GM12878 (cell line): ENCODE results near the gene LRRIQ4. TPM values are rescaled to one million over a fixed set of nuclear protein-coding genes. Genes with fewer than 3 reads are reported as not detected.

Experiments
- BMI1 ChIP-seq: fragments of 450-650 bp; IDR thresholded peaks from 2 replicates; pipeline ENCODE4 v1.6.1; 2016; ENCODE audit warnings: mild to moderate bottlenecking, moderate library complexity, borderline replicate concordance
- CBX5 ChIP-seq: sonication (generic); IDR thresholded peaks from 2 replicates; pipeline ENCODE4 v1.6.1; 2016; ENCODE audit warnings: low read depth, moderate library complexity, mild to moderate bottlenecking, inconsistent platforms
- CEBPB ChIP-seq, 2 experiments: fragments of 150-350 bp in 1 of 2; IDR thresholded peaks; 2 replicates each; pipeline ENCODE4 v1.6.1; 2012 to 2014; ENCODE audit warnings: low read depth in 2 of 2, low read length in 2 of 2, borderline replicate concordance in 1 of 2, inconsistent platforms in 1 of 2
- EP300 ChIP-seq, 2 experiments: fragments of 150-350 bp in 1 of 2; IDR thresholded peaks; 2 replicates each; pipeline ENCODE4 v1.6.1; 2011 to 2012; ENCODE audit warnings: low read depth in 2 of 2, low read length in 2 of 2, borderline replicate concordance in 1 of 2, improper control_type of control experiment in 1 of 2, inconsistent platforms in 1 of 2; ENCODE audit not compliant: control insufficient read depth in 1 of 2
- FOS ChIP-seq: IDR thresholded peaks from 3 replicates; pipeline ENCODE4 v1.6.1; 2011; ENCODE audit warnings: borderline replicate concordance; ENCODE audit not compliant: insufficient read length; ENCODE audit errors: extremely low read depth
- FOXM1 ChIP-seq: IDR thresholded peaks from 2 replicates; pipeline ENCODE4 v1.6.1; 2012; ENCODE audit warnings: low read depth, mild to moderate bottlenecking, inconsistent platforms, low read length, moderate library complexity
- HDGF ChIP-seq: fragments of 450-650 bp; IDR thresholded peaks from 2 replicates; pipeline ENCODE4 v1.6.1; 2016; ENCODE audit warnings: antibody characterized with exemption
- MEF2A ChIP-seq: IDR thresholded peaks from 2 replicates; pipeline ENCODE4 v1.6.1; 2011; ENCODE audit warnings: low read depth, mild to moderate bottlenecking, low read length, moderate library complexity; ENCODE audit not compliant: insufficient read depth
- POLR2A ChIP-seq: IDR thresholded peaks from 2 replicates; pipeline ENCODE4 v1.6.1; 2011; ENCODE audit warnings: low read depth, mild to moderate bottlenecking, low read length
- POLR2AphosphoS2 ChIP-seq: IDR thresholded peaks from 2 replicates; pipeline ENCODE4 v1.6.1; 2011; ENCODE audit warnings: low read depth, mild to moderate bottlenecking, low read length, improper control_type of control experiment, moderate library complexity
- RAD21 ChIP-seq: IDR thresholded peaks from 2 replicates; pipeline ENCODE4 v1.6.1; 2011; ENCODE audit warnings: mild to moderate bottlenecking, low read depth, low read length, moderate library complexity; ENCODE audit not compliant: insufficient read depth
- RBBP5 ChIP-seq: fragments of 200-600 bp; sonication (generic); conservative IDR thresholded peaks from 2 replicates; pipeline ENCODE4 v1.6.1; 2016
- RCOR1 ChIP-seq: conservative IDR thresholded peaks from 2 replicates; pipeline ENCODE4 v1.6.1; 2012; ENCODE audit warnings: low read depth, low read length, improper control_type of control experiment
- SIN3A ChIP-seq: IDR thresholded peaks from 2 replicates; pipeline ENCODE4 v1.6.1; 2012; ENCODE audit warnings: low read depth, low read length, improper control_type of control experiment
- SMC3 ChIP-seq: IDR thresholded peaks from 2 replicates; pipeline ENCODE4 v1.6.1; 2011; ENCODE audit warnings: low read length, improper control_type of control experiment, borderline replicate concordance
- TBL1XR1 ChIP-seq: IDR thresholded peaks from 2 replicates; pipeline ENCODE4 v1.6.1; 2012; ENCODE audit warnings: low read depth, low read length, improper control_type of control experiment
- TCF7 ChIP-seq: IDR thresholded peaks from 2 replicates; pipeline ENCODE4 v1.6.1; 2014; ENCODE audit warnings: antibody characterized with exemption, borderline replicate concordance
- WRNIP1 ChIP-seq: IDR thresholded peaks from 2 replicates; pipeline ENCODE4 v1.6.1; 2011; ENCODE audit warnings: low read depth, low read length, improper control_type of control experiment, borderline replicate concordance
- YBX1 ChIP-seq: fragments of 450-650 bp; IDR thresholded peaks from 2 replicates; pipeline ENCODE4 v1.6.1; 2016; ENCODE audit warnings: antibody characterized with exemption
- polyA plus RNA-seq, 11 experiments: library from polyadenylated mRNA; depleted of rRNA in 4 of 11; unstranded in 6 of 11; stranded (reverse) in 5 of 11; fragments of >200 nt; fragmentation: Nextera tagmentation in 4 of 11; fragmentation: Illumina TruSeq in 1 of 11; extraction: Ambion mirVana in 4 of 11; extraction: Trizol in 1 of 11; gene quantifications; 1 replicate in 1 of 11; 2 replicates in 10 of 11; pipeline versions ENCODE4 v1.2.1 to v1.2.3, GENCODE V29; 2011 to 2016; ENCODE audit warnings: inconsistent platforms in 2 of 11, missing spikeins in 2 of 11, low read depth in 1 of 11
- total RNA-seq, 4 experiments: library from RNA; depleted of rRNA in 3 of 4; stranded (reverse); fragments of >200 nt in 3 of 4; fragmentation: Illumina TruSeq in 1 of 4; extraction: Trizol in 1 of 4; gene quantifications; 2 replicates each; pipeline versions ENCODE4 v1.2.1 to v1.2.3, GENCODE V29; 2013 to 2021
- TF ChIP-seq, protein P1 (sequence below): IDR thresholded peaks from 2 replicates; pipeline ENCODE4 v1.6.1; 2011; ENCODE audit warnings: borderline replicate concordance, low read depth, mild to moderate bottlenecking, moderate library complexity, low read length; ENCODE audit not compliant: insufficient read depth, poor library complexity, severe bottlenecking
- TF ChIP-seq, protein P2 (sequence below): fragments of 450-650 bp; conservative IDR thresholded peaks from 2 replicates; pipeline ENCODE4 v1.6.1; 2017; ENCODE audit warnings: mild to moderate bottlenecking, moderate library complexity
- TF ChIP-seq, protein P3 (sequence below): fragments of 150-350 bp; IDR thresholded peaks from 2 replicates; pipeline ENCODE4 v1.6.1; 2014; ENCODE audit warnings: mild to moderate bottlenecking, low read depth, low read length
- TF ChIP-seq, protein P4 (sequence below): IDR thresholded peaks from 2 replicates; pipeline ENCODE4 v1.6.1; 2012; ENCODE audit warnings: low read depth, low read length, improper control_type of control experiment
- TF ChIP-seq, protein P5 (sequence below): IDR thresholded peaks from 2 replicates; pipeline ENCODE4 v1.6.1; 2012; ENCODE audit warnings: low read length, inconsistent platforms

Gene LRRIQ4
- total and polyA plus RNA-seq, 10 of the 15 experiments (the other 5 are each of a cell fraction or from before 2014, with no cell fraction given): 0.06 to 0.21 (median 0.14) TPM; not detected in 3

DNA sequence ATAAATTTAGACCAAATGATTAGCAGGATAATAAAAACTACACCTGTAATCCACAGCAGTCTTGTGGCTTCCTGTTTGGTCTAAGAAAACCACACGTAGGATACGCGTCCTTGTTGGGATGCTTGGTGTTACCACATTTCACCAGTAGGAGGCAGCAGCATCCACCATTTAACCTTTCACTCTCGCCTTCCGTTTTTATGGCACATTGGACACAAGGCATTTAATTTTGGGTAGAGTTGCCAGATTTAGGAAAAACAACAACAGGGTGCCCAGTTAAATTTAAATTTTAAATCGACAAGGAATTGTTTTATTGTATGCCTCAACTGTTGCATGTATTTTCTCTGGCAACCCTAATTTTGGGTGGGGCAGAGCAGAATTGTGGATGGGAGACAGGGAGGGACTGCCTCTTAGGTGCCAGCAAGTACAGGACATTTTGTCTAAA, 50.8 kb downstream of the LRRIQ4 start (continued):
- TF ChIP-seq, protein P1, sequence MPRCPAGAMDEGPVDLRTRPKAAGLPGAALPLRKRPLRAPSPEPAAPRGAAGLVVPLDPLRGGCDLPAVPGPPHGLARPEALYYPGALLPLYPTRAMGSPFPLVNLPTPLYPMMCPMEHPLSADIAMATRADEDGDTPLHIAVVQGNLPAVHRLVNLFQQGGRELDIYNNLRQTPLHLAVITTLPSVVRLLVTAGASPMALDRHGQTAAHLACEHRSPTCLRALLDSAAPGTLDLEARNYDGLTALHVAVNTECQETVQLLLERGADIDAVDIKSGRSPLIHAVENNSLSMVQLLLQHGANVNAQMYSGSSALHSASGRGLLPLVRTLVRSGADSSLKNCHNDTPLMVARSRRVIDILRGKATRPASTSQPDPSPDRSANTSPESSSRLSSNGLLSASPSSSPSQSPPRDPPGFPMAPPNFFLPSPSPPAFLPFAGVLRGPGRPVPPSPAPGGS: no peak
- TF ChIP-seq, protein P2, sequence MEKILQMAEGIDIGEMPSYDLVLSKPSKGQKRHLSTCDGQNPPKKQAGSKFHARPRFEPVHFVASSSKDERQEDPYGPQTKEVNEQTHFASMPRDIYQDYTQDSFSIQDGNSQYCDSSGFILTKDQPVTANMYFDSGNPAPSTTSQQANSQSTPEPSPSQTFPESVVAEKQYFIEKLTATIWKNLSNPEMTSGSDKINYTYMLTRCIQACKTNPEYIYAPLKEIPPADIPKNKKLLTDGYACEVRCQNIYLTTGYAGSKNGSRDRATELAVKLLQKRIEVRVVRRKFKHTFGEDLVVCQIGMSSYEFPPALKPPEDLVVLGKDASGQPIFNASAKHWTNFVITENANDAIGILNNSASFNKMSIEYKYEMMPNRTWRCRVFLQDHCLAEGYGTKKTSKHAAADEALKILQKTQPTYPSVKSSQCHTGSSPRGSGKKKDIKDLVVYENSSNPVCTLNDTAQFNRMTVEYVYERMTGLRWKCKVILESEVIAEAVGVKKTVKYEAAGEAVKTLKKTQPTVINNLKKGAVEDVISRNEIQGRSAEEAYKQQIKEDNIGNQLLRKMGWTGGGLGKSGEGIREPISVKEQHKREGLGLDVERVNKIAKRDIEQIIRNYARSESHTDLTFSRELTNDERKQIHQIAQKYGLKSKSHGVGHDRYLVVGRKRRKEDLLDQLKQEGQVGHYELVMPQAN: no peak
- TF ChIP-seq RAD21 (peak; percentile 99), RBBP5 (no peak), YBX1 (no peak), MEF2A (0 out of 2 replicates have a peak, but pooled peaks have one; percentile 30), CBX5 (no peak), TCF7 (no peak), FOS (no peak), BMI1 (no peak), EP300 (IDR thresholded peaks at IDR 0.05; ENCODE audit: borderline replicate concordance in 1 of 2, control insufficient read depth in 1 of 2, low read depth in 2 of 2, low read length in 2 of 2) (no peak), HDGF (no peak), FOXM1 (peak; percentile 47; the same call in 1 of the 2 replicates), RCOR1 (no peak), TBL1XR1 (no peak), POLR2AphosphoS2 (no peak), POLR2A (no peak), SIN3A (no peak), SMC3 (peak; percentile 79; the same call in 1 of the 2 replicates), WRNIP1 (no peak), CEBPB (IDR thresholded peaks at IDR 0.05; ENCODE audit: borderline replicate concordance in 1 of 2, low read depth in 2 of 2, low read length in 2 of 2) (no peak)
- TF ChIP-seq, protein P3, sequence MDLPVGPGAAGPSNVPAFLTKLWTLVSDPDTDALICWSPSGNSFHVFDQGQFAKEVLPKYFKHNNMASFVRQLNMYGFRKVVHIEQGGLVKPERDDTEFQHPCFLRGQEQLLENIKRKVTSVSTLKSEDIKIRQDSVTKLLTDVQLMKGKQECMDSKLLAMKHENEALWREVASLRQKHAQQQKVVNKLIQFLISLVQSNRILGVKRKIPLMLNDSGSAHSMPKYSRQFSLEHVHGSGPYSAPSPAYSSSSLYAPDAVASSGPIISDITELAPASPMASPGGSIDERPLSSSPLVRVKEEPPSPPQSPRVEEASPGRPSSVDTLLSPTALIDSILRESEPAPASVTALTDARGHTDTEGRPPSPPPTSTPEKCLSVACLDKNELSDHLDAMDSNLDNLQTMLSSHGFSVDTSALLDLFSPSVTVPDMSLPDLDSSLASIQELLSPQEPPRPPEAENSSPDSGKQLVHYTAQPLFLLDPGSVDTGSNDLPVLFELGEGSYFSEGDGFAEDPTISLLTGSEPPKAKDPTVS: no peak
- TF ChIP-seq, protein P4, sequence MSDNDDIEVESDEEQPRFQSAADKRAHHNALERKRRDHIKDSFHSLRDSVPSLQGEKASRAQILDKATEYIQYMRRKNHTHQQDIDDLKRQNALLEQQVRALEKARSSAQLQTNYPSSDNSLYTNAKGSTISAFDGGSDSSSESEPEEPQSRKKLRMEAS: no peak
- TF ChIP-seq, protein P5, sequence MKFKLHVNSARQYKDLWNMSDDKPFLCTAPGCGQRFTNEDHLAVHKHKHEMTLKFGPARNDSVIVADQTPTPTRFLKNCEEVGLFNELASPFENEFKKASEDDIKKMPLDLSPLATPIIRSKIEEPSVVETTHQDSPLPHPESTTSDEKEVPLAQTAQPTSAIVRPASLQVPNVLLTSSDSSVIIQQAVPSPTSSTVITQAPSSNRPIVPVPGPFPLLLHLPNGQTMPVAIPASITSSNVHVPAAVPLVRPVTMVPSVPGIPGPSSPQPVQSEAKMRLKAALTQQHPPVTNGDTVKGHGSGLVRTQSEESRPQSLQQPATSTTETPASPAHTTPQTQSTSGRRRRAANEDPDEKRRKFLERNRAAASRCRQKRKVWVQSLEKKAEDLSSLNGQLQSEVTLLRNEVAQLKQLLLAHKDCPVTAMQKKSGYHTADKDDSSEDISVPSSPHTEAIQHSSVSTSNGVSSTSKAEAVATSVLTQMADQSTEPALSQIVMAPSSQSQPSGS: peak; percentile 49; the same call in 1 of the 2 replicates
